Activated CD4-positive, alpha-beta T cell treated with anti-CD3 and anti-CD28 coated beads for 4 hours (primary cell): ENCODE results near the gene DPH7.
"Not testable (repeated sequence)": the region's sequence is repeated elsewhere in the genome, so short reads cannot be mapped to it uniquely, and the experiment has no call there.

Source experiments
- DNase-seq, 2 donors: peaks; one replicate each; pipeline ENCODE4 v3.0.0-alpha.2; 2020

DPH7 gene

DNA sequence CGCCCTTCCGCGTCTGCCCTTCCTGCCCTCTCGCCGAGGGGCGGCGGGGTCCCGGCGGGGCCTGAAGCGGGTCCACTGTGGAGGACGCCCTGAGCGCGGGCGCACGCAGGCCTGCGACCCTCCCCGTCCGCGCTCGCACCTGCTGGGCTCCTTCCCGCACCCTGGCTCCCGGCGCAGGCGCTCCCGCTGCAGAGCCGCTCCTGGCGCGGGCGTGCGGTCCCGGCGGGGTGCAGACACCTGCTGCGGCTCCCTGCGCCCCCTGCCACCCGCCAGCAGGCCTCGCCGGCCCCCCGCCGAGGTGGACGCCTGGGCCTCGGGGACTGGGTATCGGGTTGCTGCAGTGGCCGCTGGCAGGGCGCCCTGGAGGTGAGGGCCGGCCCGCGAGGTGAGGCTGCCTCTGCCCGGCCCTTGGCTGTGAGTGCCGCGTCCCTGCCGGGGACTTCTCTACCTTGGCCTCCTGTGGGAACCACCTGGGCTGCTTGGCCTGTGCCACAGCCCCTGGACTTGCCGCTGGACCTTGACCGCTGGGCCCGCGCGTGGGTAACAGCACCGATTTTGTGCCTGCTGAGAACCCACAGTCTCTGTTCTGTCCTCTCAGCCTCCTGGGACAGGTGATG lies 27.4 kb upstream of the DPH7 start:
- DNase-seq = no peak

- peak; percentile 92 to 94 for DNase-seq
These were observed 26.6 kb upstream of the DPH7 start, which contains the start of gene ARRDC1 for GRCh38 chr9:137605121-137606004. Gene ARRDC1, plus strand, starts transcription at chr9:137605686. Its CDS starts 32 bp downstream, at chr9:137605718.

GRCh38 chr9:137604345-137605086 lies 25.8 kb upstream of the DPH7 start:
- DNase-seq = no peak

- DNase-seq = no peak
These were observed 25.2 kb upstream of the DPH7 start for GRCh38 chr9:137603879-137604278.

GRCh38 chr9:137602661-137603060 lies 23.9 kb upstream of the DPH7 start:
- DNase-seq = no peak

- DNase-seq = no peak
These were observed 20.2 kb upstream of the DPH7 start for GRCh38 chr9:137598943-137599342.

DNA sequence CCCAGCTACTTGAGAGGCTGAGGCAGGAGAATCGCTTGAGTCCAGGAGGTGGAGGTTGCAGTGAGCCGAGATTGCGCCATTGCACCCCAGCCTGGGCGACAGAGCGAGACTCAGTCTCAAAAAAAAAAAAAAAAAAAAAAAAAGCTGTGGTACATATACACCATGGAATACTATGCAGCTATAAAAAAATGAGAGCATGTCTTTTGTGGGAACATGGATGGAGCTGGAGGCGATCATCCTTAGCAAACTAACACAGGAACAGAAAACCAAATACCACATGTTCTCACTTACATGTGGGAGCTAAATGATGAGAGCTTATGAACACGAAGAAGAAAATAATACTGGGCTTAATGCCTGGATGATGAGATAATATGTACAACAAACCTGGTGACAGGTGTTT lies 17.9 kb upstream of the DPH7 start:
- DNase-seq = not testable (repeated sequence)

DNA sequence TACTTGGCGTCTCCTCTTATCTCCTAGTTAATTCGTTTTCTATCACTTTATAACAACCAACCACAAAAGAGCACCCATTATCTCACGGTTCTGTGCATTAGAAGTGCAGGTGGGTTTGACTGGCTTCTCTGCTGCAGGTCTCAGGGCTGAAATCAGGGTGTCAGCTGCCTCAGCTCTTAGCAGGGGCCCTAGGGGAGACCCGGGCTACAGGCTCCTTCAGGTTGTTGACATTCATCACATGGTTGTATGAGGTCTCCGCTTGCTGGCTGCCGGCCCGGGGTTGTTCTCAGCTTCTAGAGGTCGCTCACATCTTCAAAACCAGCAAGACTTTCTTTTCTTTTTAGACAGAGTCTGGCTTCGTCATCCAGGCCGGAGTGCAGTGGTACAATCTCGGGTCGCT lies 14.5 kb upstream of the DPH7 start:
- no peak for DNase-seq

- no peak for DNase-seq
These were observed 14.0 kb upstream of the DPH7 start for GRCh38 chr9:137592767-137593166.

GRCh38 chr9:137590469-137591383 lies 12.0 kb upstream of the DPH7 start, which contains the start of gene ZMYND19:
Gene ZMYND19, minus strand, starts transcription at chr9:137590512. Its CDS starts 249 bp downstream, at chr9:137590263.
- peak; percentile 88 to 89 for DNase-seq

GRCh38 chr9:137590123-137590468 lies 11.4 kb upstream of the DPH7 start:
- no peak for DNase-seq

GRCh38 chr9:137589441-137590122 lies 10.9 kb upstream of the DPH7 start:
- no peak for DNase-seq

GRCh38 chr9:137588891-137589290 lies 10.2 kb upstream of the DPH7 start:
- DNase-seq = no peak

DNA sequence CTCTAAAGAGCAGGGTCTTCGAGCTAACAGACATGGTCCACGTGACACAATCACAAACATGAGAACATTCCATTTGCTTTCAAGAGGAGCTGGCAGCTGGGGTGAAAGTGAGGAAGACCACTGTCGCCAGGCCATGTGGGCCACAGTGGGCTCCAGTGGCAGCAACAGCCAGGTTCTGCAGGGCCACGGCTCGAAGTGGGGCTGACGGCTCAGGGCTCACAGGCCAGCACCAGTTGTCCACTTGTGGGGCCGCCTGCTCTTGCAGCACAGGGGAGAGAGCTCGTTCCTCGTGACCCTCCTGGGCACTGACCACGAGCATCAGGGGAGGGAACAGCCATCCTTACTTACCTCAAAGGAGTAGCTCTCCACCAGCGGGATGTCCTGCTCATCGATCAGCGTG lies 9.6 kb upstream of the DPH7 start:
- no peak for DNase-seq

DNA sequence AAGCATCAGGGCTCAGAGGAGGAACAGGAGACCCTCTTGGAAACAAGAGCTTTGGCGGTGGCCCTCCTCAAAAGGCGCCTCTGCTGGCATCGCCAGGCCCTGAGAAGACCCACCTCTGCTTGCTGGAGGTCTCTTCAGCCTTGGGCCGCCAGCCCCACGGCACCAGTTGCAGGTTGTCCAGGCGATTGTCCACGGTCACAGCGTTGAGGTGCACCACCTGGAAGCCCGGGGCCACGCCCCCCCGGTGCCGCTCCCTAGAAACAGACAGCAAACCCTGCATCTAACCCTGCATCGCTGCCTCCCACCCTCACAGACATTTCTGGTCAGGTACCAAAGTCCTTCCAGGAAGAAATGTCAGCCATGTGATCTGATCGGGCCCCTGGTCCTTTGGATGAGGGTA lies 8.1 kb upstream of the DPH7 start:
- DNase-seq = no peak

- no peak for DNase-seq
These were observed 5.2 kb upstream of the DPH7 start for GRCh38 chr9:137583957-137584356.

GRCh38 chr9:137583347-137583746 lies 4.6 kb upstream of the DPH7 start:
- no peak for DNase-seq

- DNase-seq = no peak
These were observed 3.6 kb upstream of the DPH7 start for GRCh38 chr9:137582286-137582860.

DNA sequence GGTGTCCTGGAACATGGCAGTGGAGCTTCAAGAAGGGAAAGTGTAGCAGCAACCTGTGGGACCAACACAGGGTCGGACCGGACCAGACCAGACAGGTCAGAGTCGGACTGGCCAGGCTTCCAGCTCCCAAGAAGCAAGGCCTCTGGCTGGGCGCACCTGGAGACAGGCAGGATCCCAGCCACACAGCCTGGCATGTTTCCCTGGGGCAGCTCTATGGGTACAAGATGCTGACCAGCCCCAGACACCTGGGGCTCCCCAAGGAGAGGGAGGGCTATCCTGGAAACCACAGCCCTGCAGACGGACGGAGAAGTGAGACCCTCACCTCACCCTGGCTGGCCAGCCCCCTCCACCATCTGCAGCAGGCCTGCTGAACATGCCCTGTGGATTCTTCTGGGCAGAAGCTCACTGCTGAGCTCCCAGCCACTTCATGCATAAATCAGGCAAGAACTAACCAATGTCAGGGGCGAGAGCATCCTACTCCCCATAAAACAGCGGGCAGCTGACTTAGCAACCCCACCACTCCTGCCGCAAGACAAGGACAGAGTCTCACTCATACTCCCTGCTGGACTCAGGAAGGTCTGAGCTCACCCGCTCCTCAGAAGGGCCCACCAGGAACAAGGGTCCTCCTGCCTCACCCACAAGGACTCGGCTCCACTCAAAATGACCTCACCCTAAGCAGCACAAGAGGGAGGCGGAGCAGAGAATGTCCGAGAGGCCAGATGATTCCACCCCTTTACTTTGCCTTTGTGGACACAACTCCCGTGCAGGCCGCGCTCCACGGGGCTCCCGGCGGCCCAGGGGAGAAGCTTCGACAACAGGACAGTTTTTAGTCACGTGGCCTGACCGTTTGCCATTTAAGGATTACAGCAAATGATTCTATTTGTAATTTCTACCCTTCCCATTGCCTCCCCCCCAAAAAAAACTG lies 2.9 kb upstream of the DPH7 start:
- DNase-seq = no peak

DNA sequence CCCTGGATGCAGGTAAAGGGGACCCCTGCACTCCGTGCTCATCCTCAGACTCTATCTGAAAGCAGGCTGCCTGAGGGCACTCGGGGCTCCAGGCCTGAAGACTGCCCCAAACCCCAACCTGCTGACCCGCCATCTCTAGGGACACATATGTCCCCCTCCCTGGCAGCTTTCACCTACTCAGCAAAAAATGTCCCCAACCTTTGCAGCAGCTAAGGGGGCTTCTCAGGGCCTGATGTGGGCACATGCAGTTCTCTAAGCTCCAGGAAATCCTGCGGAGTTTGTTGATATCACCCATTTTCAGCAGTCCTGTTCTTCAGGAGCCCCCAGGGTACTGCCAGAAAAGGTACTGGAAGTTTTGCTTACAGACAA lies 2.2 kb upstream of the DPH7 start:
- DNase-seq = no peak
